Measurements from ENCODE around the gene SLC35E3. TPM values are rescaled to one million over a fixed set of nuclear protein-coding genes. Genes with fewer than 3 reads are reported as not detected.

The SLC35E3 gene
- total RNA-seq = 2.6 and 6.5 TPM in 2 replicates

GRCh38 chr12:68745904-68746571, at the start of gene SLC35E3:
Gene SLC35E3, plus strand, starts transcription at chr12:68746176. Its CDS starts 202 bp downstream, at chr12:68746378.
- peak; percentile 84 for DNase-seq (ENCODE audit: low read depth)

GRCh38 chr12:68699486-68699885, 46.5 kb upstream of the SLC35E3 start:
- no peak for TF ChIP-seq CTCF (IDR thresholded peaks at IDR 0.05; ENCODE audit: insufficient read depth, low read depth, low read length)
- H3K4me3 ChIP-seq (ENCODE audit: low read depth, low read length) = no peak overlapping the region
- no peak for DNase-seq (ENCODE audit: low read depth)

More at GRCh38 chr12:68745904-68746571, at the start of gene SLC35E3:
- peak within 1 kb of the TSS; percentile 69 for H3K4me3 ChIP-seq (ENCODE audit: low read depth, low read length)
- TF ChIP-seq CTCF (IDR thresholded peaks at IDR 0.05; ENCODE audit: insufficient read depth, low read depth, low read length) = no peak

DNA sequence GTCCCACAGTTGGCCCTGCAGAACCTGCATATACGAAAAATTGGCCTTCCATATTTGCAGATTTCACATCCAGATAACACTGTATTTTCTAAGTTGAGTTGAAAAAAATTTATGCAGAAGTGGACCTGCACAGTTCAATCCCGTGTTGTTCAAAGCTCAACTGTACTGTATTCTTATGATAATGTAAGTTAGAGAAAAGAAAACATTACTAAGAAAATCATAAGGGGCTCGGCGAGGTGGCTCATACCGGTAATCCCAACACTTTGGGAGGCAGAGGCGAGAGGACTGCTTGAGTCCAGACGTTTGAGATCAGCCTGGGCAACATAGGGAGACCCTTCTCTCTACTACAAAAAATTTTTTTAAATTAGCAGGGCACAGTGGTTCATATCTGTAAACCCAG, 18.2 kb upstream of the SLC35E3 start:
- no peak for TF ChIP-seq CTCF (IDR thresholded peaks at IDR 0.05; ENCODE audit: insufficient read depth, low read depth, low read length)
- DNase-seq (ENCODE audit: low read depth) = no peak
- no peak overlapping the region for H3K4me3 ChIP-seq (ENCODE audit: low read depth, low read length)

- peak; percentile 39 for DNase-seq (ENCODE audit: low read depth)
- H3K4me3 ChIP-seq (ENCODE audit: low read depth, low read length) = no peak overlapping the region
- TF ChIP-seq CTCF (IDR thresholded peaks at IDR 0.05; ENCODE audit: insufficient read depth, low read depth, low read length) = no peak
Measured at GRCh38 chr12:68733661-68734071, 12.3 kb upstream of the SLC35E3 start.

DNA sequence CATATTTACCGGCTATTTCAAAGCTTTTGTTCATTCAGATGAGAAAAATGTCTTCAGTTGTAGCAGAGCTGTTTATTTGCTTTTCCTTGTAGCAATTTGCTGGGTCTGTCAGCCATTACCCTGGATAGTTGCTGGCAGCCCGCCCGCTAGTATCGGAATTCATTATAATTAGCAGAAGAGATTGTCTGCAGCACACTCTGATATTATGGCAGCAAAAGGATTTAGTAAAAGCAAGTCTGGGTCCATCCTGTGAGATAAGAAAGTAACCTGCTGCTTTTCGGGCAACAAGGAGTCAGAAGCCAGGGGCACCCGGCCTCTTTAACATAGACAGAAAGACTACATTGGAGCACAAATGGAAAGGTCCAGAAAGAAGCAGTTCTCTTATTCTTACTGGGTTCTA, 6.1 kb upstream of the SLC35E3 start:
- H3K4me3 ChIP-seq (ENCODE audit: low read depth, low read length) = no peak overlapping the region
- TF ChIP-seq CTCF (IDR thresholded peaks at IDR 0.05; ENCODE audit: insufficient read depth, low read depth, low read length) = no peak
- no peak for DNase-seq (ENCODE audit: low read depth)

DNA sequence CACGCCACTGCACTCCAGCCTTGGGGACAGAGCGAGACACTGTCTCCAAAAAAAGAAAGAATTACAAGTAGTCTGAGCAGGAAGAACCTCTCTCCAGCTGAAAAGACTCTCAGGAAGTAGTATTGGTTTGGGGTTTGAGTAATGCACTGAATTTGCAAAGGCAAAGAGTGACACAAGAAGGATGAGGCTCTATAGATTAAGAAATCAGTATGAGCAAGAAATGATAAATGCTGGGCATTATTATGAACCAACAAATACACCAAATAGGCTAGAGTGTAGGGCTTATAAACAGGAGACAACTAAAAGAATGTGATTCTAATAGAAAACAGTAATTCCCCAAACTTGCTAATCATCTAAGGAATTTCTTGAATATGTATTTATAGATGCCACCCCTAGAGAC, 2.6 kb upstream of the SLC35E3 start:
- TF ChIP-seq CTCF (IDR thresholded peaks at IDR 0.05; ENCODE audit: insufficient read depth, low read depth, low read length) = no peak
- no peak for DNase-seq (ENCODE audit: low read depth)
- H3K4me3 ChIP-seq (ENCODE audit: low read depth, low read length) = no peak overlapping the region
